Stomach (tissue), 19 donors: ENCODE data around the gene UBE2I. TPM values are rescaled to one million over a fixed set of nuclear protein-coding genes. Genes with fewer than 3 reads are reported as not detected.
A peak's percentile ranks its signal among the peaks of the same experiment; 100 is the strongest.

Experiments used
- DNase-seq, 2 donors: peaks; one replicate each; pipeline versions ENCODE4 v3.0.0 to v3.0.0-alpha.2; 2013 to 2019
- H3K27ac ChIP-seq, 5 donors: fragments of 200-600 bp in 4 of 5; sonication (generic) in 4 of 5; one replicate each; pipeline ENCODE4 v1.5.1; 2013 to 2019; ENCODE audit warnings: mild to moderate bottlenecking in 1 of 5, moderate library complexity in 1 of 5
- H3K27me3 ChIP-seq, 3 donors: fragments of 200-600 bp; sonication (generic); one replicate each; pipeline ENCODE4 v1.5.1; 2017 to 2019; ENCODE audit warnings: mixed run types in 1 of 3
- H3K36me3 ChIP-seq, 4 donors: fragments of 200-600 bp; sonication (generic); 1 replicate in 3 of 4; 2 replicates in 1 of 4; pipeline ENCODE4 v1.5.1; 2016 to 2019
- H3K4me1 ChIP-seq, 4 donors: fragments of 200-600 bp; sonication (generic); one replicate each; pipeline ENCODE4 v1.5.1; 2016 to 2019
- H3K4me3 ChIP-seq, 4 donors: fragments of 200-600 bp; sonication (generic) in 3 of 4; one replicate each; pipeline ENCODE4 v1.5.1; 2016 to 2019; ENCODE audit warnings: mild to moderate bottlenecking in 1 of 4
- H3K9me3 ChIP-seq, 4 donors: fragments of 200-600 bp; sonication (generic); one replicate each; pipeline ENCODE4 v1.5.1; 2016 to 2019
- EP300 ChIP-seq: sonication (generic); formaldehyde crosslinking; IDR thresholded peaks from one replicate; pipeline ENCODE4 v1.6.1; 2017; ENCODE audit warnings: antibody characterized with exemption
- POLR2A ChIP-seq, 4 donors: fragments of 450-650 bp; IDR thresholded peaks; one replicate each; pipeline ENCODE4 v1.6.1; 2016; ENCODE audit warnings: antibody characterized with exemption in 4 of 4, control low read depth in 2 of 4, mild to moderate bottlenecking in 1 of 4, moderate library complexity in 1 of 4
- POLR2AphosphoS5 ChIP-seq, 3 donors: sonication (generic); formaldehyde crosslinking; IDR thresholded peaks; one replicate each; pipeline ENCODE4 v1.6.1; 2016; ENCODE audit warnings: antibody characterized with exemption in 3 of 3
- WGBS, 5 donors: extraction: QIAGEN DNeasy Blood & Tissue Kit in 3 of 5; methylation state at CpG; one replicate each; pipeline versions ENCODE4 v1.1.5 to v1.1.7; 2013 to 2018; 5-methylcytosine and 5-hydroxymethylcytosine counted together
- intact Hi-C: fragments of 100-400 bp; cut with DNase I; formaldehyde crosslinking; loops from one replicate; pipeline ENCODE4 v1.15.1; 2023; ENCODE audit warnings: low total_unique reads
- long read RNA-seq, 10 donors: transcript quantifications; one replicate each; lab custom pipeline, GENCODE V29; 2026
- polyA plus RNA-seq, 3 donors: library from polyadenylated mRNA; stranded (reverse); fragments of 200-250 nt; gene quantifications; one replicate each; pipeline ENCODE4 v1.2.3, GENCODE V29; 2013
- total RNA-seq, 5 donors: library from RNA; depleted of rRNA; stranded (reverse); fragments of >200 nt; gene quantifications; one replicate each; pipeline versions ENCODE4 v1.1.0 to v1.2.3, GENCODE V29; 2014 to 2016
- TF ChIP-seq, protein P1 (sequence below), 7 experiments: fragments of 450-650 bp in 4 of 7; fragments of 200-600 bp in 3 of 7; sonication (generic) in 3 of 7; IDR thresholded peaks; one replicate each; pipeline ENCODE4 v1.5.1; 2016 to 2019; ENCODE audit warnings: antibody characterized with exemption in 7 of 7, control low read depth in 2 of 7, mild to moderate bottlenecking in 1 of 7
- donor health status: healthy with polysubstance abuse.
- donor health status: Bipolar disorder and iron deficiency.
- donor health status: healthy.

Gene UBE2I
- total RNA-seq: 10 to 100 TPM; 42.0 to 71.0 (median 48.0) TPM
- polyA plus RNA-seq: 10 to 100 TPM; 42.2 to 48.2 (median 42.6) TPM
- long read RNA-seq, donor 1, transcript UBE2I-203 (7 exons, 2,976 nt): major isoform, 22 of 35 reads
- long read RNA-seq, donor 1, partial matches to known transcripts: 6 of 35 reads
- long read RNA-seq, donor 1, other reads (novel, unspliced or antisense): 0 of 35 reads
- long read RNA-seq, donor 2, transcript UBE2I-203 (7 exons, 2,976 nt): major isoform, 52 of 76 reads
- long read RNA-seq, donor 2, transcript UBE2I-208 (4 exons, 1,771 nt): minor isoform, 6 of 76 reads
- long read RNA-seq, donor 2, partial matches to known transcripts: 9 of 76 reads
- long read RNA-seq, donor 2, other reads (novel, unspliced or antisense): 0 of 76 reads
- long read RNA-seq, donor 3, transcript UBE2I-212 (1 exons, 2,642 nt): minor isoform, 9 of 34 reads
- long read RNA-seq, donor 3, transcript UBE2I-203 (7 exons, 2,976 nt): major isoform, 21 of 34 reads
- long read RNA-seq, donor 3, partial matches to known transcripts: 0 of 34 reads
- long read RNA-seq, donor 3, other reads (novel, unspliced or antisense): 0 of 34 reads
- long read RNA-seq, donor 4, partial matches to known transcripts: 0 of 5 reads
- long read RNA-seq, donor 4, other reads (novel, unspliced or antisense): 0 of 5 reads
- long read RNA-seq, donor 5, transcript UBE2I-203 (7 exons, 2,976 nt): major isoform, 48 of 82 reads
- long read RNA-seq, donor 5, partial matches to known transcripts: 20 of 82 reads
- long read RNA-seq, donor 5, other reads (novel, unspliced or antisense): 0 of 82 reads
- long read RNA-seq, donor 6, transcript UBE2I-203 (7 exons, 2,976 nt): major isoform, 108 of 134 reads
- long read RNA-seq, donor 6, transcript UBE2I-219 (3 exons, 498 nt): minor isoform, 7 of 134 reads
- long read RNA-seq, donor 6, partial matches to known transcripts: 9 of 134 reads
- long read RNA-seq, donor 6, other reads (novel, unspliced or antisense): 0 of 134 reads
- long read RNA-seq, donor 7, transcript UBE2I-203 (7 exons, 2,976 nt): major isoform, 42 of 71 reads
- long read RNA-seq, donor 7, transcript UBE2I-219 (3 exons, 498 nt): minor isoform, 5 of 71 reads
- long read RNA-seq, donor 7, partial matches to known transcripts: 20 of 71 reads
- long read RNA-seq, donor 7, other reads (novel, unspliced or antisense): 0 of 71 reads
- long read RNA-seq, donor 8, transcript UBE2I-203 (7 exons, 2,976 nt): major isoform, 36 of 64 reads
- long read RNA-seq, donor 8, transcript UBE2I-219 (3 exons, 498 nt): minor isoform, 7 of 64 reads
- long read RNA-seq, donor 8, transcript UBE2I-212 (1 exons, 2,642 nt): minor isoform, 7 of 64 reads
- long read RNA-seq, donor 8, partial matches to known transcripts: 5 of 64 reads
- long read RNA-seq, donor 8, other reads (novel, unspliced or antisense): 0 of 64 reads
- long read RNA-seq, donor 9, transcript UBE2I-212 (1 exons, 2,642 nt): minor isoform, 7 of 90 reads
- long read RNA-seq, donor 9, transcript UBE2I-219 (3 exons, 498 nt): minor isoform, 7 of 90 reads
- long read RNA-seq, donor 9, transcript UBE2I-203 (7 exons, 2,976 nt): major isoform, 44 of 90 reads
- long read RNA-seq, donor 9, partial matches to known transcripts: 27 of 90 reads
- long read RNA-seq, donor 9, other reads (novel, unspliced or antisense): 0 of 90 reads
- long read RNA-seq, donor 10, transcript UBE2I-203 (7 exons, 2,976 nt): major isoform, 15 of 23 reads
- long read RNA-seq, donor 10, partial matches to known transcripts: 0 of 23 reads
- long read RNA-seq, donor 10, other reads (novel, unspliced or antisense): 0 of 23 reads

DNA sequence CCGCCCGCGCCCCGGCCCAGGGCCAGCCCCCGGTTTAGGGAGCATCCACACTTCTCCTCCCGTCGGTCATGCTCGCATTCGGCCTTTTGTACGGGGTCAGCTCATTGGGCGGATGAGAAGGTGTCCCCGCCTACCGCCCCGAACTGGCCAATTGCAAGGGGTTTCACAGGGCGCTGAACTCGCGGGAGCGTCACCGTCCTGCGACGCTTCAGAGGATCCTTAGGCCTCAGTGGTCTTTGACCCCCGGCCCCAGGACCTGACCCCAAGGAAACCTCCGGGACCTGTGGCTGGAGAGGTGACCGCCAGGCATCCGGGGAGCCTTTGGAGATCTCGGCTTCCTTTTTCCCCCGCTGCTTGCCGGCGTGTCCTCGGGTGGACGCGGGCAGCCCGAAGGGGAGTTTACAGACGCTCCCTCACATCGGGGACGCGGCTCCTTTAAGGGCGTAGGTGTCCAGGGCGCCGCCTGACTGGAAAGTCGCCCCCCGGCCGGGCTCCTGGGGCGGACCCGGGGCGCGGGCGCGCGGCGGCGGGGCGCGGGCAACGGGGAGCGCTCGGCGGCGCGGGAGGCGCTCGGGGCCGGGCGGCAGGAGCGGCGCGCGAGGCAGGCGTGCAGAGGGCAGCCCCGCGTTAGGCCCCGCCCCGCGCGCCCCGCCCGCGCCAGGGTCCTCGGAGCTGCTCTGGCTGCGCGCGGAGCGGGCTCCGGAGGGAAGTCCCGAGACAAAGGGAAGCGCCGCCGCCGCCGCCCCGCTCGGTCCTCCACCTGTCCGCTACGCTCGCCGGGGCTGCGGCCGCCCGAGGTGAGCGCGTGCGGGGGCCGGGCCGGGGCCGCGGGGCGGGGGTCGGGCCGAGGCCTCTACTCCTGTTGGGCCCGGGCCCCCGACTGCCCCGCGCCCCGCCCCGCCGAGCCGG, at the start of gene UBE2I:
UBE2I (plus strand) TSS at position 660 of the 909 bp plus-strand sequence. CDS start 4,395 bp downstream, outside the sequence.
- H3K4me1 ChIP-seq: peaks cover 30 to 50% (median 43%) of the 10 kb centered on the region in 4 donors
- H3K36me3 ChIP-seq: peaks cover 6 to 21% (median 17%) of the 10 kb centered on the region in 4 donors
- H3K27me3 ChIP-seq: no peaks in the 10 kb centered on the region
- no peaks in the 10 kb centered on the region for H3K9me3 ChIP-seq
- H3K4me3 ChIP-seq: peak within 1 kb of the TSS; percentile 79 to 97 (median 86)
- 0 to 1% (median 0%) methylated on average over 26 to 117 of the region's 117 CpGs for WGBS, 5 donors
- TF ChIP-seq POLR2AphosphoS5 (IDR thresholded peaks at IDR 0.05) (peak; percentile 12 to 65 (median 49)), POLR2A (IDR thresholded peaks at IDR 0.05) (no peak)
- intact Hi-C loops: no loop called here
- DNase-seq: peak; percentile 96 to 98
- H3K27ac ChIP-seq: peak within 1 kb of the TSS; percentile 92 to 99 (median 97)

DNA sequence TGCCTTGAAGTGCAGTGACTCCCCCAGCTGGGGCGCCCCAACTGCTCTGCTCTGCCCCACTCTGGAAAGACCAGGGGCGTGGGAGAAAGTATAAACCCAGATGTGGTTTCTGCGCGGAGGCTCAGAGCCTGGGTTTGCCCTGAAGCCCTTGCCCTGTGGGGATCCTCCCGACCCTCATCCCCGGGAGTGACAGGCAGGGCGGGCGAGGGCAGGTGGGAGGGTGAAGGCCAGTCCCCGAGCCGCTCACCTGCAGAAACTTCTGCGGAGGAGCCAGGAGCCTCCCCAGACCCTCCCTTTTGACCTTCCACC, 49.7 kb upstream of the UBE2I start:
- DNase-seq: no peak
- Histone ChIP-seq H3K36me3 (no peaks in the 10 kb centered on the region), H3K9me3 (no peaks in the 10 kb centered on the region), H3K27me3 (peaks cover 7 to 94% (median 63%) of the 10 kb centered on the region in 3 donors), H3K27ac (no peak overlapping the region), H3K4me3 (no peak overlapping the region), H3K4me1 (peaks cover 4 to 9% (median 7%) of the 10 kb centered on the region in 4 donors)
- TF ChIP-seq POLR2A (IDR thresholded peaks at IDR 0.05) (no peak), POLR2AphosphoS5 (IDR thresholded peaks at IDR 0.05) (no peak), EP300 (no peak)
- TF ChIP-seq, protein P1, sequence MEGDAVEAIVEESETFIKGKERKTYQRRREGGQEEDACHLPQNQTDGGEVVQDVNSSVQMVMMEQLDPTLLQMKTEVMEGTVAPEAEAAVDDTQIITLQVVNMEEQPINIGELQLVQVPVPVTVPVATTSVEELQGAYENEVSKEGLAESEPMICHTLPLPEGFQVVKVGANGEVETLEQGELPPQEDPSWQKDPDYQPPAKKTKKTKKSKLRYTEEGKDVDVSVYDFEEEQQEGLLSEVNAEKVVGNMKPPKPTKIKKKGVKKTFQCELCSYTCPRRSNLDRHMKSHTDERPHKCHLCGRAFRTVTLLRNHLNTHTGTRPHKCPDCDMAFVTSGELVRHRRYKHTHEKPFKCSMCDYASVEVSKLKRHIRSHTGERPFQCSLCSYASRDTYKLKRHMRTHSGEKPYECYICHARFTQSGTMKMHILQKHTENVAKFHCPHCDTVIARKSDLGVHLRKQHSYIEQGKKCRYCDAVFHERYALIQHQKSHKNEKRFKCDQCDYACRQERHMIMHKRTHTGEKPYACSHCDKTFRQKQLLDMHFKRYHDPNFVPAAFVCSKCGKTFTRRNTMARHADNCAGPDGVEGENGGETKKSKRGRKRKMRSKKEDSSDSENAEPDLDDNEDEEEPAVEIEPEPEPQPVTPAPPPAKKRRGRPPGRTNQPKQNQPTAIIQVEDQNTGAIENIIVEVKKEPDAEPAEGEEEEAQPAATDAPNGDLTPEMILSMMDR (IDR thresholded peaks at IDR 0.05): no peak
- intact Hi-C loops: no loop called here
- 14 to 25% (median 19%) methylated on average over 7 to 11 of the region's 11 CpGs for WGBS, 5 donors

DNA sequence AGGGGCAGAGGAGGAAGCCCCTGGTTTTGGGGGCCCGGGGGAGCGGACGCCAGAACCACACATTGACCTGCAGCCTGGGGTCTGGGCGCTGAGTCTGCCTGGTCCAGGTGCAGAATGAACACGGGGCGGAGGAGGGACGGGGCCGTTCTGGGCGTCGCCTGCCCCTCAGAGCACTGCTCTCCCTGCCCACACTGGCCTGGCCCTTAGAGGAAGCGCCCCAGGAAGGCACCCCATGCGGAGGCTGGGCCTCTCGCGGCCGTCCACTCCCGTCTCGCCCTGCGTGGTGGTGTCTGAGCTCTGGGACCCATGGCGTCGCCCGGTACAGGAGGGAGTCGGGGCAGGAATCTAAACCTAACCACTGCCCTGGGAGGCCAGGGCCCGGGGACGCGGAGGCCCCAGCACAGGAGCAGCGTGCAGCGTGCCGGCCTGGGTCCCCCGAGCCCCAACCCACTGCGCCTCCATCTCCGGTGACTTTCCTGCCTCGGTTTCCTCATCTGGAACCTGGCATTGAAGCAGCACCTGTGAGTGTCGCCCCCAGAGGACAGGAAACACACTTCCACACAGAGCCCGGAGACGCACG, 49.2 kb upstream of the UBE2I start:
- intact Hi-C loops: no loop called here
- TF ChIP-seq EP300 (no peak), POLR2AphosphoS5 (IDR thresholded peaks at IDR 0.05) (no peak), POLR2A (IDR thresholded peaks at IDR 0.05) (no peak)
- TF ChIP-seq, protein P1 (IDR thresholded peaks at IDR 0.05): no peak
- no peak overlapping the region for H3K4me3 ChIP-seq
- H3K4me1 ChIP-seq: peaks cover 4 to 9% (median 7%) of the 10 kb centered on the region in 4 donors
- H3K9me3 ChIP-seq: no peaks in the 10 kb centered on the region
- 52 to 67% (median 61%) methylated on average over 24 to 36 of the region's 36 CpGs for WGBS, 5 donors
- no peak for DNase-seq
- no peak overlapping the region for H3K27ac ChIP-seq
- no peaks in the 10 kb centered on the region for H3K36me3 ChIP-seq
- H3K27me3 ChIP-seq: peaks cover 7 to 89% (median 63%) of the 10 kb centered on the region in 3 donors
